Umbilical cord (tissue), 2 donors: ENCODE results near the gene MSL3B. TPM values are rescaled to one million over a fixed set of nuclear protein-coding genes. Genes with fewer than 3 reads are reported as not detected.
A peak's percentile ranks its signal among the peaks of the same experiment; 100 is the strongest.

Experiments used
- DNase-seq: peaks from one replicate; pipeline ENCODE4 v3.0.0-alpha.2; 2015; ENCODE audit warnings: low spot score
- total RNA-seq: library from RNA; depleted of rRNA; stranded (reverse); fragments of >200 nt; gene quantifications from one replicate; pipeline ENCODE4 v1.2.3, GENCODE V29; 2014; ENCODE audit warnings: low replicate concordance; ENCODE audit not compliant: insufficient read depth

Gene MSL3B

DNA sequence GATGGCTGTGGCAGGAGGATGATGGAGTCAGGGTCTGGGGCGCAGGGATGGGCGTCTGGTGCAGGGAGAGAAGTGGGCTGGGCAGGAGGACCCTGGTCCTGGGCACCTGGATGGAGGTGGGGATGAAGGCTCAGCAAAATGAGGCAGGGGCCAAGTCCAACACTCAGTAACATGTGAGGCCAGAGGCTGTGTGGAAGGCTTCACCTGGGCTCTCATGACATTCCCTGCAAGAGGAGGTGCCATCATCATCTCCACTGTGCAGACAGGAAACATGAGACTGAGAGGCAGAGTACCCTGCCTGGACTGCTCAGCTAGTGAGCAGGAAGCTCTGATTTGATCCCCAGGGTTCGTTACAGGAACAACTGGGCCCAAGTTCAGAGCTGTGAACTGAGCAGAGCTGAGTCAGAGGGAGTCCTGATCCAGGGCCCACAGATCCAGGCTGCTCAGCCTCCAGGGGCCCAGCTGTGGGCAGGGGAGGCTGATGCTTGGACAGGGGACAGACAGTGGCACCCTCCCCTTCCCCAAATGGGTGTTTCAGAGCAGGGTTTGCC lies 50.8 kb downstream of the MSL3B start:
- DNase-seq, result peak; percentile 52

DNA sequence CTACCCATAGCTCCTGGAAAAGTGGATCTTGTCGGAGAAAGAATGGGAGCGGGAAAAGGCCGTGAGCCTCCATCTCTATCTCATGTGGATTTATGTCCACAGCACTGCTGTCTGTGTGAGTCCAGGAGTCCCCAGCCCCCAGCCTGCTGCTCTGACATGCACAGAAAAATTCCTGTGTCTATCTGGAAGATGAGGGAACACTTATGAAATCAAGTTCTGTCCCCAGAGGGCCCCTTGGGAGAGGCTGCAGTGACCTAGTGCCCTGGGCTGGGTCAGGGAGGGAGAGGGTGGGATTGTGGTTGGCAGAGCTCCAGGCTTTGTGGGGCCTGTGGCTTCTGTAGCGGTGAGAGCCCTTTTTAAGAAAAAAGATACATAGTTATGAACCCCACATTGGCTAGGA lies 51.4 kb downstream of the MSL3B start:
- peak; percentile 55 for DNase-seq

DNA sequence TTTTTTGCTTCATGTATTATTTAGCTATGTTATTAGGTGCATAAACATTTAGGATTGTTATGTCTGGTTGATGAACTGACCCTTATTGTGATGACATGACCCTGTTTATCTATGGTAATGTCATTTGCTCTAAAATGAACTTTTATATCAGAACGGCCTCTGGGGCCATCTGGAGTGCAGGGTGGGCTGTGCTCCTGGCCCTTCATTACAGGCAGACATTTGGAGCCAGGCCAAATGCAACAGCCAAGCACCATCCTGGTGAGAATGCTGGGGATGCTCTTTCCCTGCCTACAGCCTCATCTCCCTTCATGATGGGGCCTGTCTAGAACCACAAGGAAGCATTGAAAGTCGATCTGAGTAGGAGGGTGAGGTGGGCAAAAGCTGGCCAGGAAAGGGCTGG lies 51.9 kb downstream of the MSL3B start:
- DNase-seq, result no peak

DNA sequence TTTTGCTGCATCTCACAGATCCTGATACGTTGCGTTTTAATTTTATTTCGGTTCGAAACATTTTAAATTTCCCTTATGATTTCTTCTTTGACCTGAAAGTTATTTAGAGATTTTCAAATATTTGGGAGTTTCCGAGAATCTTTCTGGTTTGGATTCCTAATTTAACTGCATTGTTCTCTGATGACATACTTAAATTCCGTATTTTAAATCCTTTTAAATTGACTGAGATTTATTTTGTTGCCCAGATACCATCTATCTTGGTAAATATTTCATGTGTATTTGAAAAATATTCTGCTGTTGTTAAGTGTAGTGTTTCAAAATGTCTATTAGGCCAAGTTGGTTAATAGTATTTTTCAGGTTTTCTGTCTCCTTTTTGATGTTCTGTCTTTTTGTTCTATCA lies 52.3 kb downstream of the MSL3B start:
- DNase-seq, result no peak

Other genes starting within 250 kb of the MSL3B start
- 0.48 TPM for gene UGT1A10, start 231.9 kb downstream of the MSL3B start, total RNA-seq
- gene UGT1A9, start 196.5 kb downstream of the MSL3B start, total RNA-seq, result 0.48 TPM
- gene UGT1A7, start 186.5 kb downstream of the MSL3B start, total RNA-seq, result 3.6 TPM
- 3.1 TPM for gene UGT1A6, start 175.5 kb downstream of the MSL3B start, total RNA-seq
- gene UGT1A5, start 155.5 kb downstream of the MSL3B start, total RNA-seq, result not detected
- gene UGT1A4, start 149.7 kb downstream of the MSL3B start, total RNA-seq, result not detected
- gene UGT1A3, start 139.3 kb downstream of the MSL3B start, total RNA-seq, result not detected
- 3.1 TPM for gene UGT1A1, start 108.1 kb downstream of the MSL3B start, total RNA-seq
- gene MROH2A, start 90.1 kb downstream of the MSL3B start, total RNA-seq, result not detected
- gene HJURP, start 13.9 kb downstream of the MSL3B start, total RNA-seq, result 3.9 TPM
- 17.3 TPM for gene TRPM8, start 49.0 kb upstream of the MSL3B start, total RNA-seq
- not detected for gene SPP2, start 182.3 kb upstream of the MSL3B start, total RNA-seq